Spleen (tissue), 11 donors: ENCODE measurements around the gene UBE2D2. TPM values are rescaled to one million over a fixed set of nuclear protein-coding genes. Genes with fewer than 3 reads are reported as not detected.

Experiments
- DNase-seq: peaks from one replicate; pipeline ENCODE4 v3.0.0-alpha.2; 2020
- H3K27ac ChIP-seq, 8 donors: fragments of 200-600 bp; sonication (generic) in 7 of 8; 1 replicate in 4 of 8; 2 replicates in 4 of 8; pipeline versions ENCODE4 v1.5.0 to v1.8.0; 2016 to 2021; ENCODE audit warnings: inconsistent platforms in 4 of 8, mild to moderate bottlenecking in 4 of 8, moderate library complexity in 1 of 8
- H3K27me3 ChIP-seq, 7 donors: fragments of 200-600 bp; sonication (generic) in 6 of 7; replicated peaks in 1 of 7; 1 replicate in 4 of 7; 2 replicates in 3 of 7; pipeline versions ENCODE4 v1.5.0 to v1.8.0; 2016 to 2021; ENCODE audit warnings: inconsistent platforms in 3 of 7, mild to moderate bottlenecking in 1 of 7
- H3K36me3 ChIP-seq, 6 donors: fragments of 200-600 bp; sonication (generic) in 5 of 6; 1 replicate in 4 of 6; 2 replicates in 2 of 6; pipeline versions ENCODE4 v1.5.0 to v1.8.0; 2016 to 2021; ENCODE audit warnings: inconsistent platforms in 2 of 6
- H3K4me1 ChIP-seq, 6 donors: fragments of 200-600 bp; sonication (generic) in 5 of 6; 1 replicate in 3 of 6; 2 replicates in 3 of 6; pipeline versions ENCODE4 v1.5.0 to v1.8.0; 2016 to 2021; ENCODE audit warnings: inconsistent platforms in 3 of 6
- H3K4me3 ChIP-seq, 8 donors: fragments of 200-600 bp; sonication (generic) in 7 of 8; 1 replicate in 4 of 8; 2 replicates in 4 of 8; pipeline versions ENCODE4 v1.5.0 to v1.8.0; 2016 to 2021; ENCODE audit warnings: inconsistent platforms in 4 of 8, mild to moderate bottlenecking in 4 of 8, moderate library complexity in 2 of 8
- H3K9me3 ChIP-seq, 8 donors: fragments of 200-600 bp; sonication (generic) in 7 of 8; 1 replicate in 4 of 8; 2 replicates in 4 of 8; pipeline versions ENCODE4 v1.5.0 to v1.8.0; 2016 to 2021; ENCODE audit warnings: inconsistent platforms in 4 of 8
- POLR2AphosphoS5 ChIP-seq, 3 donors: sonication (generic); formaldehyde crosslinking; IDR thresholded peaks; one replicate each; pipeline ENCODE4 v1.5.1; 2017; ENCODE audit warnings: antibody characterized with exemption in 3 of 3
- WGBS, 5 donors: extraction: QIAGEN DNeasy Blood & Tissue Kit in 3 of 5; methylation state at CpG; one replicate each; pipeline versions ENCODE4 v1.1.5 to v1.1.7; 2013 to 2018; 5-methylcytosine and 5-hydroxymethylcytosine counted together
- intact Hi-C: fragments of 100-400 bp; cut with DNase I; formaldehyde crosslinking; loops from one replicate; pipeline ENCODE4 v1.15.0; 2023; ENCODE audit warnings: low total_unique reads
- polyA plus RNA-seq, 3 donors: library from polyadenylated mRNA; stranded (reverse); fragments of 200-250 nt; gene quantifications; one replicate each; pipeline ENCODE4 v1.2.1, GENCODE V29; 2013
- small RNA-seq, 4 donors: library from RNA; depleted of rRNA; stranded (forward); fragments of <200 nt; gene quantifications; one replicate each; pipeline ENCODE3, GENCODE V24; 2016
- total RNA-seq, 7 donors: library from RNA; depleted of rRNA in 3 of 7; stranded (reverse); fragments of >200 nt in 3 of 7; fragmentation: NEBNext Ultra II Directional in 4 of 7; extraction: Animal tissue kit (Norgen Biotek cat#: 25700) in 4 of 7; gene quantifications; one replicate each; pipeline versions ENCODE4 v1.1.0 to v1.2.1, GENCODE V29; 2016 to 2021
- TF ChIP-seq, protein P1 (sequence below), 11 experiments: fragments of 200-600 bp in 7 of 11; fragments of 450-650 bp in 4 of 11; sonication (generic) in 4 of 11; IDR thresholded peaks in 8 of 11; conservative IDR thresholded peaks in 3 of 11; 1 replicate in 7 of 11; 2 replicates in 4 of 11; pipeline versions ENCODE4 v1.4.0 to v1.8.0; 2016 to 2021; ENCODE audit warnings: antibody characterized with exemption in 11 of 11, inconsistent platforms in 4 of 11, mild to moderate bottlenecking in 1 of 11
- donor health status: healthy with polysubstance abuse.
- donor health status: DM: no; HTN: no; CAD: no; lungs with moderate emphysema.
- donor health status: DM: no; HTN: no; CAD: no.
- donor health status: Bipolar disorder and iron deficiency.
- donor health status: healthy.
- donor health status: DM: no; HTN: no; CAD: no.
- donor health status: DM: yes; HTN: yes; CAD: no.

Gene UBE2D2
- total and polyA plus RNA-seq, 10 donors = 64.3 to 132 (median 98.2) TPM

DNA sequence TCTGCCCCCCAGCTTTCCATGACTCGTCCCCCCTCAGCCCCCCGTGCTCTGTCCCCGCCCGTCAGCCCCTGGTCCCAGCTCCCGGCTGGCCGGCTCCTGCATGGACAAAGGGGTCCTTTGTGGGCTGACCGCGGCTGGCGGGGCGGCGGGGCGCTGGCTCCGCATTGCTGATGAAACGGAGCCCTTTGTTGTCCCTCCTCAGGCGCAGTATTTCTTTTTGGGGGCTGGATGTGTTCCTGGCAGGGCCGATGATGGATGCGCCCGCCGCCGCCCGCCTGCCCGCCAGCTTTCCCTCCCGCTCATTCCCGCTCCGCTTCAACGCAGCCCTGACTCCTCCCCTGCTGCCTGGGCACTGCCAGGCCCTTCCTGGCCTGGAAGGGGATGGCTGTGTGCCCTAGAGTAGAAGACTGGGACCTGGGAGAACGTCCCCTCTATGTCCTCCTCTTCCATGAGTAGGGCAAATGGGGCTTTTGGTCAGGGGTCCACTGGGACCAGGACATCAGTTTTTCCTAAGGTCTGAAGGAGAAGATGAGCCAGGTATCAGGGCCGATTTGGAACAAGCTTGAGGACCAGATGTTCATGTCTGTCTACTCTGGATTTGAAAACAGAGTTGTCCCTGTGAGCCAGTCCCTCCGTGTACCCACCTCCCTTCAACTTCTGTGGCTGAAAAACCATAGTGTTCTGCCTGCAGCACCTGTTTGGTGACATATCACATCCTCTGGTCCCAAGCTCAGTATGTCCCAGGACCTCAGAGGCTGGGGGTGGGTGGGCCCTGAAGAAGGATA, 116.0 kb downstream of the UBE2D2 start:
- no peaks in the 10 kb centered on the region for H3K9me3 ChIP-seq
- no peak overlapping the region for H3K4me3 ChIP-seq
- intact Hi-C loops = no loop called here
- peak overlapping the region in 5 of 8 donors; percentile 20 to 41 (median 22) for H3K27ac ChIP-seq
- peaks cover 22 to 73% (median 49%) of the 10 kb centered on the region in 6 donors for H3K4me1 ChIP-seq
- H3K36me3 ChIP-seq = peaks cover 0 to 41% (median 20%) of the 10 kb centered on the region in 6 donors
- DNase-seq = no peak
- TF ChIP-seq, protein P1, sequence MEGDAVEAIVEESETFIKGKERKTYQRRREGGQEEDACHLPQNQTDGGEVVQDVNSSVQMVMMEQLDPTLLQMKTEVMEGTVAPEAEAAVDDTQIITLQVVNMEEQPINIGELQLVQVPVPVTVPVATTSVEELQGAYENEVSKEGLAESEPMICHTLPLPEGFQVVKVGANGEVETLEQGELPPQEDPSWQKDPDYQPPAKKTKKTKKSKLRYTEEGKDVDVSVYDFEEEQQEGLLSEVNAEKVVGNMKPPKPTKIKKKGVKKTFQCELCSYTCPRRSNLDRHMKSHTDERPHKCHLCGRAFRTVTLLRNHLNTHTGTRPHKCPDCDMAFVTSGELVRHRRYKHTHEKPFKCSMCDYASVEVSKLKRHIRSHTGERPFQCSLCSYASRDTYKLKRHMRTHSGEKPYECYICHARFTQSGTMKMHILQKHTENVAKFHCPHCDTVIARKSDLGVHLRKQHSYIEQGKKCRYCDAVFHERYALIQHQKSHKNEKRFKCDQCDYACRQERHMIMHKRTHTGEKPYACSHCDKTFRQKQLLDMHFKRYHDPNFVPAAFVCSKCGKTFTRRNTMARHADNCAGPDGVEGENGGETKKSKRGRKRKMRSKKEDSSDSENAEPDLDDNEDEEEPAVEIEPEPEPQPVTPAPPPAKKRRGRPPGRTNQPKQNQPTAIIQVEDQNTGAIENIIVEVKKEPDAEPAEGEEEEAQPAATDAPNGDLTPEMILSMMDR (IDR thresholded peaks at IDR 0.05 in 8 of 11, conservative IDR thresholded peaks at IDR 0.05 in 3 of 11) = no peak
- peak in 1 of 3 donors; percentile 31 for TF ChIP-seq POLR2AphosphoS5 (IDR thresholded peaks at IDR 0.05)
- 78 to 88% (median 84%) methylated on average over 29 of the region's 29 CpGs for WGBS, 5 donors
- H3K27me3 ChIP-seq = no peaks in the 10 kb centered on the region

Small RNAs within 50 kb of the gene (small RNA-seq; reads per million reads assigned to genes)
- gene RF00019 = 0 reads per million in 4 donors

Other genes starting within 250 kb of the UBE2D2 start
- 100 to 1,000 TPM in 2 of 7 donors, 10 to 100 TPM in 5; 73.2 to 117 (median 86.4) TPM for gene PAIP2, start 219.5 kb upstream of the UBE2D2 start, total RNA-seq
- 100 to 1,000 TPM in 2 of 3 donors, 10 to 100 TPM in 1; 90.6 to 119 (median 117) TPM for gene PAIP2, start 219.5 kb upstream of the UBE2D2 start, polyA plus RNA-seq
- 1 to 10 TPM in 4 of 7 donors, under 1 TPM in 2, not detected in 1; 0.28 to 2.4 (median 1.6) TPM for gene SLC23A1, start 178.0 kb upstream of the UBE2D2 start, total RNA-seq
- 1 to 10 TPM in 1 of 3 donors, under 1 TPM in 2; 0.87 to 1.2 (median 0.89) TPM for gene SLC23A1, start 178.0 kb upstream of the UBE2D2 start, polyA plus RNA-seq
- gene MZB1, start 171.4 kb upstream of the UBE2D2 start, total RNA-seq = 100 to 1,000 TPM in 3 of 7 donors, 10 to 100 TPM in 4; 72.6 to 273 (median 97.8) TPM
- gene MZB1, start 171.4 kb upstream of the UBE2D2 start, polyA plus RNA-seq = 100 to 1,000 TPM; 114 to 179 (median 144) TPM
- 1 to 10 TPM; 1.1 to 3.2 (median 2.3) TPM for gene PROB1, start 166.2 kb upstream of the UBE2D2 start, total RNA-seq
- 1 to 10 TPM in 1 of 3 donors, under 1 TPM in 2; 0.33 to 1.3 (median 0.99) TPM for gene PROB1, start 166.2 kb upstream of the UBE2D2 start, polyA plus RNA-seq
- 1 to 10 TPM; 2.1 to 7.6 (median 3.7) TPM for gene SPATA24, start 157.2 kb upstream of the UBE2D2 start, total RNA-seq
- gene SPATA24, start 157.2 kb upstream of the UBE2D2 start, polyA plus RNA-seq = 1 to 10 TPM; 8.5 to 9.5 (median 9.0) TPM
- 10 to 100 TPM in 1 of 7 donors, 1 to 10 TPM in 6; 4.0 to 10.8 (median 7.8) TPM for gene DNAJC18, start 121.8 kb upstream of the UBE2D2 start, total RNA-seq
- 1 to 10 TPM; 1.3 to 7.1 (median 4.5) TPM for gene DNAJC18, start 121.8 kb upstream of the UBE2D2 start, polyA plus RNA-seq
- gene ECSCR, start 98.6 kb upstream of the UBE2D2 start, total RNA-seq = 10 to 100 TPM; 11.3 to 52.3 (median 20.8) TPM
- 10 to 100 TPM; 14.1 to 18.4 (median 17.7) TPM for gene ECSCR, start 98.6 kb upstream of the UBE2D2 start, polyA plus RNA-seq
- gene SMIM33, start 90.3 kb upstream of the UBE2D2 start, total RNA-seq = under 1 TPM in 1 of 7 donors, not detected in 6; 0.24 TPM
- under 1 TPM in 1 of 3 donors, not detected in 2; 0.03 TPM for gene SMIM33, start 90.3 kb upstream of the UBE2D2 start, polyA plus RNA-seq
- gene STING1, start 78.6 kb upstream of the UBE2D2 start, total RNA-seq = 100 to 1,000 TPM in 6 of 7 donors, 10 to 100 TPM in 1; 99.7 to 166 (median 130) TPM
- 10 to 100 TPM; 24.2 to 49.8 (median 43.6) TPM for gene STING1, start 78.6 kb upstream of the UBE2D2 start, polyA plus RNA-seq
- 10 to 100 TPM; 57.5 to 69.5 (median 62.8) TPM for gene CXXC5, start 87.0 kb downstream of the UBE2D2 start, total RNA-seq
- 10 to 100 TPM; 46.4 to 69.5 (median 60.8) TPM for gene CXXC5, start 87.0 kb downstream of the UBE2D2 start, polyA plus RNA-seq
- gene PSD2, start 234.5 kb downstream of the UBE2D2 start, total RNA-seq = under 1 TPM in 6 of 7 donors, not detected in 1; 0.09 to 0.42 (median 0.25) TPM
- under 1 TPM; 0.03 to 0.24 (median 0.05) TPM for gene PSD2, start 234.5 kb downstream of the UBE2D2 start, polyA plus RNA-seq